DOHH2 (cell line): ENCODE data around the gene STOML1.

Experiments used
- EZH2phosphoT487 ChIP-seq: fragments of 200-600 bp; sonication (generic); IDR thresholded peaks from 2 replicates; pipeline ENCODE4 v1.6.1; 2017; ENCODE audit warnings: borderline replicate concordance, mild to moderate bottlenecking, antibody characterized with exemption, low read length, moderate library complexity, mixed read lengths
- TF ChIP-seq, protein P1 (sequence below): fragments of 200-600 bp; sonication (generic); IDR thresholded peaks from one replicate; pipeline ENCODE4 v1.5.1; 2014; ENCODE audit warnings: antibody characterized with exemption, mild to moderate bottlenecking, low read depth, low read length; ENCODE audit not compliant: poor library complexity, severe bottlenecking

DNA sequence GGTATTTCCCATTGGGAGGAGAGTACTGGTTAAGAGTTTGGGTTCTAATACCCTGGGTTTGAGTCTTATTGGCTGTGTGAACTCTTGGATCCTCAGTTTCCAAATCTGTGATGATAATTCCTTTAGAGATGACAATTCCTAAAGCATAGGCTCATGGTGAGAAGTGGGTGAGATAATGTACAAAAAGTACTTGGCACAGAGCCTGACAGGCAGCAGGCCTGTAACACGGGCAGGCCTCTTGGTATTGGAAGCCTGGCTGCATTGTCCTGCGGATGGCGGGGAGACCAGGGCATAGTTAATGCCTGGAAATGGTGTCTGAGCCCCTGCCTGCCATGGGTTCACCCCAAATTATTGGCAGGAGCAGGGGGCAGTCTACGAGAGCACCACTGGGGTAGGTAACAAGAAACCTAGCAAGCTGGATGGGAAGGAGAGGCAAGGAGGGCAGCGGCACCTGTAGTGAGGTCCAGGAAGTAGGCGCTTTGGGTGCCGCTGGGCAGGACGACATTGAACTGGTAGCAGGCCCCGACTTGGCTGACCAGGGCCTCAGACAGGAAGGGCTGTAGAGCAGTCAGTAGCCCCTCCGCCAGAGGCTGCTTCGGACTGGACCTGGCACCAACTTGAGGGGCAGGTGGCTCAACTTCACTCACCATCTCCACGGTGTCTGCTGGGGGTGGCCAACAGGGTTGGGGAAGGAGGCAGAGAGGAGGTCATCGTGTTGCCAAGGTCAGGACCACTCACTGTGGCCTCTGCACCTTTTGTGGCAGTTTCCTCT is 7.7 kb downstream of the STOML1 start:
- TF ChIP-seq, protein P1, sequence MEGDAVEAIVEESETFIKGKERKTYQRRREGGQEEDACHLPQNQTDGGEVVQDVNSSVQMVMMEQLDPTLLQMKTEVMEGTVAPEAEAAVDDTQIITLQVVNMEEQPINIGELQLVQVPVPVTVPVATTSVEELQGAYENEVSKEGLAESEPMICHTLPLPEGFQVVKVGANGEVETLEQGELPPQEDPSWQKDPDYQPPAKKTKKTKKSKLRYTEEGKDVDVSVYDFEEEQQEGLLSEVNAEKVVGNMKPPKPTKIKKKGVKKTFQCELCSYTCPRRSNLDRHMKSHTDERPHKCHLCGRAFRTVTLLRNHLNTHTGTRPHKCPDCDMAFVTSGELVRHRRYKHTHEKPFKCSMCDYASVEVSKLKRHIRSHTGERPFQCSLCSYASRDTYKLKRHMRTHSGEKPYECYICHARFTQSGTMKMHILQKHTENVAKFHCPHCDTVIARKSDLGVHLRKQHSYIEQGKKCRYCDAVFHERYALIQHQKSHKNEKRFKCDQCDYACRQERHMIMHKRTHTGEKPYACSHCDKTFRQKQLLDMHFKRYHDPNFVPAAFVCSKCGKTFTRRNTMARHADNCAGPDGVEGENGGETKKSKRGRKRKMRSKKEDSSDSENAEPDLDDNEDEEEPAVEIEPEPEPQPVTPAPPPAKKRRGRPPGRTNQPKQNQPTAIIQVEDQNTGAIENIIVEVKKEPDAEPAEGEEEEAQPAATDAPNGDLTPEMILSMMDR = no peak
- TF ChIP-seq EZH2phosphoT487 = no peak
